ENCODE data around the gene KCNH2.

DNA sequence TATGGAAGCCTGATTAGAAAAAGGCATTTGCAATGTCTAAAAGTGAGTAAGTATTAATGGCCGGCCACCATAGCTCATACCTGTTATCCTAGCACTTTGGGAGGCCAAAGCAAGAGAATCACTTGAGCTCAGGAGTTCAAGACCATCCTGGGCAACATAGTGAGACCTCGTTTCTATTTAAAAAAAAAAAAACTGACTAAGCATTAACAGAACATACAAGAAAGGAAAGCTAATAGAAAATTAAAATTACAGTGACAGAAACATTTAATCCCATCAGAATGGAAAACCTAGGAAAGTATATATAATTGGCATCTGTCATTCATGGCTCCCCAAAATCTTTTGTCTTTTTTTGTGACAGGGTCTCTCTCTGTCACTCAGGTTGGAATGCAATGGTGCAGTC is 69.9 kb downstream of the KCNH2 start:
- TF ChIP-seq GATA2 (CRISPR knock-in tag; IDR thresholded peaks at IDR 0.05) (no peak), POLR2AphosphoS5 (IDR thresholded peaks at IDR 0.05; ENCODE audit: low read depth, low read length) (no peak)
- TF ChIP-seq, protein P1, sequence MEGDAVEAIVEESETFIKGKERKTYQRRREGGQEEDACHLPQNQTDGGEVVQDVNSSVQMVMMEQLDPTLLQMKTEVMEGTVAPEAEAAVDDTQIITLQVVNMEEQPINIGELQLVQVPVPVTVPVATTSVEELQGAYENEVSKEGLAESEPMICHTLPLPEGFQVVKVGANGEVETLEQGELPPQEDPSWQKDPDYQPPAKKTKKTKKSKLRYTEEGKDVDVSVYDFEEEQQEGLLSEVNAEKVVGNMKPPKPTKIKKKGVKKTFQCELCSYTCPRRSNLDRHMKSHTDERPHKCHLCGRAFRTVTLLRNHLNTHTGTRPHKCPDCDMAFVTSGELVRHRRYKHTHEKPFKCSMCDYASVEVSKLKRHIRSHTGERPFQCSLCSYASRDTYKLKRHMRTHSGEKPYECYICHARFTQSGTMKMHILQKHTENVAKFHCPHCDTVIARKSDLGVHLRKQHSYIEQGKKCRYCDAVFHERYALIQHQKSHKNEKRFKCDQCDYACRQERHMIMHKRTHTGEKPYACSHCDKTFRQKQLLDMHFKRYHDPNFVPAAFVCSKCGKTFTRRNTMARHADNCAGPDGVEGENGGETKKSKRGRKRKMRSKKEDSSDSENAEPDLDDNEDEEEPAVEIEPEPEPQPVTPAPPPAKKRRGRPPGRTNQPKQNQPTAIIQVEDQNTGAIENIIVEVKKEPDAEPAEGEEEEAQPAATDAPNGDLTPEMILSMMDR (IDR thresholded peaks at IDR 0.05): no peak
